ENCODE data around the gene MYO15A.
"Not testable (repeated sequence)": the region's sequence is repeated elsewhere in the genome, so short reads cannot be mapped to it uniquely, and the experiment has no call there.

The MYO15A gene

GRCh38 chr17:18213666-18214270 lies 105.2 kb downstream of the MYO15A start:
- no peak for DNase-seq (ENCODE audit: low read depth, low spot score)

GRCh38 chr17:18216906-18217305 lies 108.3 kb downstream of the MYO15A start:
- not testable (repeated sequence) for DNase-seq (ENCODE audit: low read depth, low spot score)

GRCh38 chr17:18217412-18218015 lies 109.0 kb downstream of the MYO15A start:
- DNase-seq (ENCODE audit: low read depth, low spot score): no peak

- no peak for DNase-seq (ENCODE audit: low read depth, low spot score)
Measured at GRCh38 chr17:18218756-18219415, 110.3 kb downstream of the MYO15A start.

GRCh38 chr17:18224053-18224386 lies 115.5 kb downstream of the MYO15A start:
- DNase-seq (ENCODE audit: low read depth, low spot score): no peak

- no peak for DNase-seq (ENCODE audit: low read depth, low spot score)
Measured at GRCh38 chr17:18224387-18225120, 116.0 kb downstream of the MYO15A start.

- peak; percentile 78 for DNase-seq (ENCODE audit: low read depth, low spot score)
Measured at GRCh38 chr17:18225121-18225641, 116.6 kb downstream of the MYO15A start, which contains the start of gene LLGL1. TSS of gene LLGL1 (plus strand) at chr17:18225635. CDS start at chr17:18225683, 48 bp downstream.

GRCh38 chr17:18225642-18226283 lies 117.2 kb downstream of the MYO15A start:
- DNase-seq (ENCODE audit: low read depth, low spot score): no peak

GRCh38 chr17:18226284-18226945 lies 117.9 kb downstream of the MYO15A start:
- DNase-seq (ENCODE audit: low read depth, low spot score): no peak

GRCh38 chr17:18227635-18228034 lies 119.1 kb downstream of the MYO15A start:
- DNase-seq (ENCODE audit: low read depth, low spot score): no peak

- DNase-seq (ENCODE audit: low read depth, low spot score): no peak
Measured at GRCh38 chr17:18228176-18228682, 119.7 kb downstream of the MYO15A start.

GRCh38 chr17:18229254-18229653 lies 120.7 kb downstream of the MYO15A start:
- no peak for DNase-seq (ENCODE audit: low read depth, low spot score)

Measured in brain pericyte (primary cell).